Endothelial cell of umbilical vein (primary cell): ENCODE results near the gene PLXNA4. TPM values are rescaled to one million over a fixed set of nuclear protein-coding genes. Genes with fewer than 3 reads are reported as not detected.

Experiments
- BruUV-seq: library from RNA; stranded (reverse); fragments of 400-500 nt; replicated peaks from 2 replicates; lab custom pipeline; 2021; lab: Mats Ljungman, UMichigan
- CTCF ChIA-PET: fragments of 300-600, 350-600 bp; sonication (Branson Sonifier 250); formaldehyde crosslinking; loops from one replicate; lab custom pipeline; 2021; ENCODE audit warnings: antibody characterized with exemption, inconsistent platforms; lab: Charles Lee
- POLR2A ChIA-PET: fragments of 300-600, 350-600 bp; sonication (Branson Sonifier 250); formaldehyde crosslinking; loops from one replicate; lab custom pipeline; 2021; ENCODE audit warnings: antibody characterized with exemption, inconsistent platforms; lab: Charles Lee
- DNase-seq: peaks from one replicate; pipeline ENCODE4 v3.0.0-alpha.2; 2011; ENCODE audit warnings: low read depth, low spot score
- FAIRE-seq: peaks from 2 replicates; lab custom pipeline; 2011; peaks lifted over from hg19 to GRCh38; lab: Jason Lieb, UNC
- H2AFZ ChIP-seq: 2 replicates; pipeline ENCODE4 v1.6.0; 2012; ENCODE audit warnings: low read depth, low read length, control low read depth, inconsistent platforms
- H3K27ac ChIP-seq: 2 replicates; pipeline ENCODE4 v1.5.1; 2011; ENCODE audit warnings: low read depth, mild to moderate bottlenecking, control low read depth, low read length, moderate library complexity; ENCODE audit not compliant: insufficient read depth
- H3K27me3 ChIP-seq, 2 experiments: 2 replicates each; pipeline versions ENCODE4 v1.6.0 to v1.6.1; 2011; ENCODE audit warnings: low read length in 2 of 2, mixed read lengths in 1 of 2; ENCODE audit not compliant: control insufficient read depth in 2 of 2, insufficient read depth in 2 of 2
- H3K36me3 ChIP-seq, 2 experiments: 2 replicates in 1 of 2; 3 replicates in 1 of 2; pipeline ENCODE4 v1.5.1; 2011; ENCODE audit warnings: low read length in 2 of 2, mild to moderate bottlenecking in 1 of 2, moderate library complexity in 1 of 2; ENCODE audit not compliant: control insufficient read depth in 2 of 2, insufficient read depth in 2 of 2; ENCODE audit errors: extremely low read depth in 1 of 2
- H3K4me1 ChIP-seq: 3 replicates; pipeline ENCODE4 v1.5.1; 2011; ENCODE audit warnings: mild to moderate bottlenecking, low read length; ENCODE audit not compliant: control insufficient read depth, insufficient read depth; ENCODE audit errors: extremely low read depth
- H3K4me2 ChIP-seq: 2 replicates; pipeline ENCODE4 v1.6.1; 2011; ENCODE audit warnings: low read length, control low read depth, mixed read lengths; ENCODE audit not compliant: insufficient read depth
- H3K4me3 ChIP-seq, 3 experiments: fragments of 200-600 bp in 1 of 3; sonication (generic), shearing (Covaris generic) in 1 of 3; replicated peaks in 1 of 3; 2 replicates each; pipeline ENCODE4 v1.5.1; 2011 to 2016; ENCODE audit warnings: control low read depth in 3 of 3, low read length in 3 of 3, mild to moderate bottlenecking in 2 of 3, inconsistent platforms in 1 of 3, low read depth in 1 of 3, moderate library complexity in 1 of 3; ENCODE audit not compliant: insufficient read depth in 1 of 3
- H3K79me2 ChIP-seq: 2 replicates; pipeline ENCODE4 v1.6.0; 2012; ENCODE audit warnings: low read length, inconsistent platforms; ENCODE audit not compliant: control insufficient read depth, insufficient read depth
- H3K9ac ChIP-seq: replicated peaks from 2 replicates; pipeline ENCODE3; 2011; ENCODE audit warnings: low read length, control low read depth; ENCODE audit not compliant: insufficient read depth; ENCODE audit errors: extremely low read depth
- H3K9me1 ChIP-seq: replicated peaks from 3 replicates; pipeline ENCODE4 v1.6.0; 2011; ENCODE audit warnings: mild to moderate bottlenecking, low read length; ENCODE audit not compliant: control insufficient read depth, insufficient read depth; ENCODE audit errors: extremely low read depth
- H3K9me3 ChIP-seq: replicated peaks from 2 replicates; pipeline ENCODE4 v1.5.1; 2012; ENCODE audit warnings: low read length, inconsistent platforms; ENCODE audit not compliant: control insufficient read depth, insufficient read depth
- H4K20me1 ChIP-seq: replicated peaks from 2 replicates; pipeline ENCODE3; 2011; ENCODE audit warnings: mild to moderate bottlenecking, low read length; ENCODE audit not compliant: control insufficient read depth, insufficient read depth; ENCODE audit errors: extremely low read depth
- CTCF ChIP-seq, 2 donors: IDR thresholded peaks; 1 replicate in 1 of 2; 2 replicates in 1 of 2; pipeline ENCODE4 v1.5.1; 2011; ENCODE audit warnings: low read length in 2 of 2, mild to moderate bottlenecking in 2 of 2, moderate library complexity in 2 of 2, control low read depth in 1 of 2, inconsistent platforms in 1 of 2, low read depth in 1 of 2; ENCODE audit not compliant: insufficient read depth in 1 of 2; ENCODE audit errors: extremely low read depth in 1 of 2
- EZH2 ChIP-seq: IDR thresholded peaks from 2 replicates; pipeline ENCODE4 v1.6.1; 2012; ENCODE audit warnings: borderline replicate concordance, low read depth, mild to moderate bottlenecking, moderate library complexity, low read length, inconsistent platforms; ENCODE audit not compliant: severe bottlenecking
- FOS ChIP-seq: IDR thresholded peaks from 2 replicates; pipeline ENCODE4 v1.6.1; 2011; ENCODE audit warnings: mild to moderate bottlenecking, low read length, moderate library complexity, borderline replicate concordance; ENCODE audit not compliant: insufficient read depth
- GATA2 ChIP-seq: IDR thresholded peaks from 2 replicates; pipeline ENCODE4 v1.7.0; 2011; ENCODE audit warnings: low read depth, mild to moderate bottlenecking, moderate library complexity, mixed read lengths, low read length; ENCODE audit not compliant: insufficient read length, insufficient read depth
- JUN ChIP-seq: IDR thresholded peaks from 2 replicates; pipeline ENCODE4 v1.6.1; 2011; ENCODE audit warnings: borderline replicate concordance, low read depth; ENCODE audit not compliant: insufficient read length, insufficient read depth
- MAX ChIP-seq: IDR thresholded peaks from 2 replicates; pipeline ENCODE4 v1.6.1; 2011; ENCODE audit not compliant: insufficient read depth, insufficient read length
- MYC ChIP-seq: IDR thresholded peaks from one replicate; pipeline ENCODE4 v1.6.1; 2011; ENCODE audit warnings: mild to moderate bottlenecking, low read depth, low read length
- POLR2A ChIP-seq: IDR thresholded peaks from 2 replicates; pipeline ENCODE4 v1.6.1; 2012; ENCODE audit warnings: low read depth, mild to moderate bottlenecking, control low read depth, low read length
- POLR2AphosphoS5 ChIP-seq: IDR thresholded peaks from 2 replicates; pipeline ENCODE4 v1.6.1; 2012; ENCODE audit warnings: low read depth, mild to moderate bottlenecking, control low read depth, low read length, moderate library complexity; ENCODE audit not compliant: insufficient read depth
- dilution Hi-C: fragments of 300-500 bp; cut with MboI; formaldehyde crosslinking; loops from one replicate; pipeline ENCODE4 v1.15.0; 2019; ENCODE audit warnings: low sequenced_read_pairs; ENCODE audit not compliant: extremely low pct_ligation_motif_present
- intact Hi-C: fragments of 100-400 bp; cut with micrococcal nuclease; formaldehyde crosslinking; loops from one replicate; pipeline ENCODE4 v1.10.0; 2022
- polyA plus RNA-seq, 4 experiments: library from polyadenylated mRNA; depleted of rRNA in 3 of 4; stranded (reverse) in 3 of 4; unstranded in 1 of 4; fragments of >200 nt; gene quantifications; 2 replicates each; pipeline versions ENCODE4 v1.2.1 to v1.2.3, GENCODE V29; 2011 to 2012; ENCODE audit warnings: missing spikeins in 1 of 4
- total RNA-seq: library from RNA; stranded (reverse); gene quantifications from 2 replicates; pipeline ENCODE4 v1.2.3, GENCODE V29; 2021

Gene PLXNA4
- total and polyA plus RNA-seq, 2 donors (not counting 3 experiments of a cell fraction or from before 2014, with no cell fraction given): 12.1 to 20.4 TPM

- H3K4me1 ChIP-seq: no peaks in the 10 kb centered on the region
- H2AFZ ChIP-seq: no peak overlapping the region
- no peak overlapping the region for H3K4me2 ChIP-seq
- no peaks in the 10 kb centered on the region for H4K20me1 ChIP-seq
- no peaks in the 10 kb centered on the region for H3K9me1 ChIP-seq
- FAIRE-seq: no peak
- no peak overlapping the region for H3K4me3 ChIP-seq
- no peak for DNase-seq
- BruUV-seq: no TSS peak
- H3K27ac ChIP-seq: no peak overlapping the region
- no peak for TF ChIP-seq CTCF (IDR thresholded peaks at IDR 0.05; ENCODE audit: extremely low read depth in 1 of 2, insufficient read depth in 1 of 2, low read depth in 1 of 2, low read length in 2 of 2)
- TF ChIP-seq EZH2: no peak
- no peak for TF ChIP-seq GATA2
- no peak for TF ChIP-seq POLR2AphosphoS5
- TF ChIP-seq MAX: no peak
- TF ChIP-seq FOS: no peak
- TF ChIP-seq POLR2A: no peak
- TF ChIP-seq MYC: no peak
- TF ChIP-seq JUN: no peak
- peaks cover 0 to 13% of the 10 kb centered on the region in 2 experiments for H3K36me3 ChIP-seq
- H3K79me2 ChIP-seq: no peaks in the 10 kb centered on the region
- H3K27me3 ChIP-seq: no peaks in the 10 kb centered on the region
- H3K9ac ChIP-seq: no peak overlapping the region
- no peaks in the 10 kb centered on the region for H3K9me3 ChIP-seq
- intact Hi-C loops (no loop called here), dilution Hi-C loops (no loop called here)
- POLR2A ChIA-PET: no interaction called here
- CTCF ChIA-PET: interaction anchor here (1.2 kb wide), 1 partner anchor 66 kb away, joined by 5 read pairs; no protein-coding TSS in a partner anchor
These were observed 365.4 kb downstream of the PLXNA4 start for GRCh38 chr7:132210821-132211220.
